ENCODE measurements around the gene FRMD5.

Gene FRMD5

GRCh38 chr15:43977072-43977884 is 217.8 kb downstream of the FRMD5 start:
- no peak for DNase-seq (ENCODE audit: low read depth in 2 of 2, low spot score in 1 of 2)

GRCh38 chr15:43975770-43976169 is 219.3 kb downstream of the FRMD5 start:
- DNase-seq (ENCODE audit: low read depth in 2 of 2, low spot score in 1 of 2): no peak

- DNase-seq (ENCODE audit: low read depth in 2 of 2, low spot score in 1 of 2): no peak
Observed at GRCh38 chr15:43975326-43975725, 219.7 kb downstream of the FRMD5 start.

- no peak for DNase-seq (ENCODE audit: low read depth in 2 of 2, low spot score in 1 of 2)
Observed at GRCh38 chr15:43974852-43975251, 220.2 kb downstream of the FRMD5 start.

GRCh38 chr15:43969802-43970375 is 225.2 kb downstream of the FRMD5 start:
- no peak for DNase-seq (ENCODE audit: low read depth in 2 of 2, low spot score in 1 of 2)

- DNase-seq (ENCODE audit: low read depth in 2 of 2, low spot score in 1 of 2): no peak
Observed at GRCh38 chr15:43968551-43968950, 226.5 kb downstream of the FRMD5 start.

GRCh38 chr15:43966646-43967045 is 228.4 kb downstream of the FRMD5 start:
- no peak for DNase-seq (ENCODE audit: low read depth in 2 of 2, low spot score in 1 of 2)

GRCh38 chr15:43958861-43959330 is 236.2 kb downstream of the FRMD5 start:
- no peak for DNase-seq (ENCODE audit: low read depth in 2 of 2, low spot score in 1 of 2)

GRCh38 chr15:43957724-43958123 is 237.3 kb downstream of the FRMD5 start:
- no peak for DNase-seq (ENCODE audit: low read depth in 2 of 2, low spot score in 1 of 2)

- no peak for DNase-seq (ENCODE audit: low read depth in 2 of 2, low spot score in 1 of 2)
Observed at GRCh38 chr15:43955140-43955539, 239.9 kb downstream of the FRMD5 start.

GRCh38 chr15:43954181-43954621 is 240.9 kb downstream of the FRMD5 start:
- no peak for DNase-seq (ENCODE audit: low read depth in 2 of 2, low spot score in 1 of 2)

GRCh38 chr15:43953402-43953801 is 241.7 kb downstream of the FRMD5 start:
- no peak for DNase-seq (ENCODE audit: low read depth in 2 of 2, low spot score in 1 of 2)

GRCh38 chr15:43950531-43950930 is 244.5 kb downstream of the FRMD5 start:
- no peak for DNase-seq (ENCODE audit: low read depth in 2 of 2, low spot score in 1 of 2)

GRCh38 chr15:43948691-43949325 is 246.3 kb downstream of the FRMD5 start:
- DNase-seq (ENCODE audit: low read depth in 2 of 2, low spot score in 1 of 2): no peak

GRCh38 chr15:43943511-43943910 is 251.6 kb downstream of the FRMD5 start:
- no peak for DNase-seq (ENCODE audit: low read depth in 2 of 2, low spot score in 1 of 2)

GRCh38 chr15:43942194-43942593 is 252.9 kb downstream of the FRMD5 start:
- no peak for DNase-seq (ENCODE audit: low read depth in 2 of 2, low spot score in 1 of 2)

GRCh38 chr15:43941555-43941954 is 253.5 kb downstream of the FRMD5 start:
- no peak for DNase-seq (ENCODE audit: low read depth in 2 of 2, low spot score in 1 of 2)

- DNase-seq (ENCODE audit: low read depth in 2 of 2, low spot score in 1 of 2): no peak
Observed at GRCh38 chr15:43941071-43941470, 254.0 kb downstream of the FRMD5 start.

GRCh38 chr15:43939070-43939469 is 256.0 kb downstream of the FRMD5 start:
- DNase-seq (ENCODE audit: low read depth in 2 of 2, low spot score in 1 of 2): no peak

GRCh38 chr15:43934480-43934879 is 260.6 kb downstream of the FRMD5 start:
- no peak for DNase-seq (ENCODE audit: low read depth in 2 of 2, low spot score in 1 of 2)

- no peak for DNase-seq (ENCODE audit: low read depth in 2 of 2, low spot score in 1 of 2)
Observed at GRCh38 chr15:43932907-43933306, 262.2 kb downstream of the FRMD5 start.

GRCh38 chr15:43931790-43932435 is 263.2 kb downstream of the FRMD5 start:
- DNase-seq (ENCODE audit: low read depth in 2 of 2, low spot score in 1 of 2): no peak
